Esophagus squamous epithelium (tissue), 5 donors: ENCODE results near the gene SLC28A1. TPM values are rescaled to one million over a fixed set of nuclear protein-coding genes. Genes with fewer than 3 reads are reported as not detected.

Experiments
- DNase-seq: peaks from one replicate; lab custom pipeline; 2025; lab: John Stamatoyannopoulos, UW
- H3K27ac ChIP-seq, 4 donors: fragments of 200-600 bp; sonication (generic); one replicate each; pipeline ENCODE4 v1.5.1; 2016 to 2019; ENCODE audit warnings: mild to moderate bottlenecking in 1 of 4
- H3K27me3 ChIP-seq, 4 donors: fragments of 200-600 bp; sonication (generic); 1 replicate in 3 of 4; 2 replicates in 1 of 4; pipeline versions ENCODE4 v1.5.1 to v1.6.0; 2017 to 2021; ENCODE audit warnings: antibody characterized with exemption in 1 of 4
- H3K36me3 ChIP-seq, 3 donors: fragments of 200-600 bp; sonication (generic); one replicate each; pipeline ENCODE4 v1.5.1; 2016 to 2019
- H3K4me1 ChIP-seq, 3 donors: fragments of 200-600 bp; sonication (generic); one replicate each; pipeline ENCODE4 v1.5.1; 2017 to 2019
- H3K4me3 ChIP-seq, 4 donors: fragments of 200-600 bp; sonication (generic); 1 replicate in 3 of 4; 2 replicates in 1 of 4; pipeline ENCODE4 v1.5.1; 2016 to 2019; ENCODE audit warnings: mild to moderate bottlenecking in 2 of 4, moderate library complexity in 1 of 4
- H3K9me3 ChIP-seq, 3 donors: fragments of 200-600 bp; sonication (generic); one replicate each; pipeline ENCODE4 v1.5.1; 2016 to 2019
- POLR2A ChIP-seq, 4 donors: fragments of 450-650 bp; IDR thresholded peaks; one replicate each; pipeline ENCODE4 v1.6.1; 2017; ENCODE audit warnings: antibody characterized with exemption in 4 of 4, mild to moderate bottlenecking in 4 of 4, moderate library complexity in 3 of 4
- WGBS, 2 donors: methylation state at CpG; one replicate each; pipeline ENCODE4 v1.1.5; 2018; 5-methylcytosine and 5-hydroxymethylcytosine counted together
- intact Hi-C: fragments of 100-400 bp; cut with DNase I; formaldehyde crosslinking; loops from one replicate; pipeline ENCODE4 v1.15.0; 2022
- total RNA-seq, 4 donors: library from RNA; depleted of rRNA; stranded (reverse); fragments of >200 nt; gene quantifications; one replicate each; pipeline ENCODE4 v1.1.0, GENCODE V29; 2016
- TF ChIP-seq, protein P1 (sequence below), 6 experiments: fragments of 450-650 bp in 4 of 6; fragments of 200-600 bp in 2 of 6; sonication (generic) in 2 of 6; IDR thresholded peaks; one replicate each; pipeline ENCODE4 v1.5.1; 2016 to 2019; ENCODE audit warnings: antibody characterized with exemption in 6 of 6, mild to moderate bottlenecking in 4 of 6, moderate library complexity in 4 of 6
- donor health status: DM: yes; HTN: yes; CAD: no.

The SLC28A1 gene
- total RNA-seq, 4 donors from 2014 or later = not detected

DNA sequence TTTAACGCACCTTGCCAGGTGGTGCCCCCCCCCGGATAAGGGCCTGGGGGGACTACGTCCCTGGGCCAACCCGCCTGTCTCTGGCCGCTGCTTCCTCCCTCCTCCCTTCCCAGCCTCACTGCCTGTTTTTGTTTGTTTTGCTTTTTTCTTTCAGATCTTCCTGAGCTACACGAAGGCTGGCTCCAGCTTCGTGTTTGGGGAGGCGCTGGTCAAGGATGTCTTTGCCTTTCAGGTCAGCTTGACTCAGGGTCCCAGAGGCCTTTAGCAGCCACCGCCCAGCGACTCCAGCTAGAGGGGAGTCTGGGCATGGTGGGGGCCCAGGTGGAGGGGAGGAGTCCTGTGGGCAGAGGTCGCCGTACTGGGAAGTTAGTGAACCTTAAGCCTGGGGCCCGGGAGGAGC, 24.1 kb downstream of the SLC28A1 start:
- Histone ChIP-seq H3K4me3 (no peak overlapping the region), H3K4me1 (peaks cover 13 to 61% (median 29%) of the 10 kb centered on the region in 3 donors), H3K27me3 (no peaks in the 10 kb centered on the region), H3K9me3 (no peaks in the 10 kb centered on the region), H3K36me3 (no peaks in the 10 kb centered on the region), H3K27ac (no peak overlapping the region)
- no peak for DNase-seq
- TF ChIP-seq POLR2A (IDR thresholded peaks at IDR 0.05) = no peak
- TF ChIP-seq, protein P1, sequence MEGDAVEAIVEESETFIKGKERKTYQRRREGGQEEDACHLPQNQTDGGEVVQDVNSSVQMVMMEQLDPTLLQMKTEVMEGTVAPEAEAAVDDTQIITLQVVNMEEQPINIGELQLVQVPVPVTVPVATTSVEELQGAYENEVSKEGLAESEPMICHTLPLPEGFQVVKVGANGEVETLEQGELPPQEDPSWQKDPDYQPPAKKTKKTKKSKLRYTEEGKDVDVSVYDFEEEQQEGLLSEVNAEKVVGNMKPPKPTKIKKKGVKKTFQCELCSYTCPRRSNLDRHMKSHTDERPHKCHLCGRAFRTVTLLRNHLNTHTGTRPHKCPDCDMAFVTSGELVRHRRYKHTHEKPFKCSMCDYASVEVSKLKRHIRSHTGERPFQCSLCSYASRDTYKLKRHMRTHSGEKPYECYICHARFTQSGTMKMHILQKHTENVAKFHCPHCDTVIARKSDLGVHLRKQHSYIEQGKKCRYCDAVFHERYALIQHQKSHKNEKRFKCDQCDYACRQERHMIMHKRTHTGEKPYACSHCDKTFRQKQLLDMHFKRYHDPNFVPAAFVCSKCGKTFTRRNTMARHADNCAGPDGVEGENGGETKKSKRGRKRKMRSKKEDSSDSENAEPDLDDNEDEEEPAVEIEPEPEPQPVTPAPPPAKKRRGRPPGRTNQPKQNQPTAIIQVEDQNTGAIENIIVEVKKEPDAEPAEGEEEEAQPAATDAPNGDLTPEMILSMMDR (IDR thresholded peaks at IDR 0.05) = no peak
- 49 to 51% methylated on average over 6 to 13 of the region's 13 CpGs for WGBS, 2 donors
- intact Hi-C loops = no loop called here

DNA sequence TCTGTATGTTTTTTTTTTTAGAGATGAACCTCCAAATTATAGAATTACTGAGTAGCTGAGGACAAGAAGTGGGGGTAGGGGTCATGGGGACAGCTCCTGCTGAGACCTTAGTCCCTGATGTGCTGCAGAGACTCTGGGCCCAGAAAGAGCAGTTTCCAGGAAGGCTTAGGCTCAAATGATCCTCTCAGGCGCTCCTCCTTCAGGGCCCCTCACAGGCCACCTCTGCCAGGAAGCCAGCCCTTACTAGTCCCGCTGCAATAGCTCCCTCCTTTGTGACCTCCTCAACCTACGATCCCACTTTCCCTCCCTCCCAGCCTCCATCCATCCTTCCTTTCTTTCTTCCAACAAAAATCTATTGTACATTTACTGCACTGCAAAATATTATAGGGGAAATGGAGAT, 24.6 kb downstream of the SLC28A1 start:
- TF ChIP-seq POLR2A (IDR thresholded peaks at IDR 0.05) = no peak
- TF ChIP-seq, protein P1 (IDR thresholded peaks at IDR 0.05) = no peak
- no peaks in the 10 kb centered on the region for H3K27me3 ChIP-seq
- H3K4me3 ChIP-seq = no peak overlapping the region
- H3K4me1 ChIP-seq = peaks cover 13 to 62% (median 29%) of the 10 kb centered on the region in 3 donors
- H3K36me3 ChIP-seq = no peaks in the 10 kb centered on the region
- no peak for DNase-seq
- H3K9me3 ChIP-seq = no peaks in the 10 kb centered on the region
- WGBS, 2 donors = 80 to 91% methylated on average over 3 of the region's 3 CpGs
- intact Hi-C loops = no loop called here
- H3K27ac ChIP-seq = no peak overlapping the region

- Histone ChIP-seq H3K4me1 (peaks cover 18 to 62% (median 33%) of the 10 kb centered on the region in 3 donors), H3K27me3 (no peaks in the 10 kb centered on the region), H3K9me3 (no peaks in the 10 kb centered on the region), H3K27ac (no peak overlapping the region), H3K36me3 (no peaks in the 10 kb centered on the region), H3K4me3 (no peak overlapping the region)
- intact Hi-C loops = no loop called here
- no peak for DNase-seq
- 56 to 78% methylated on average over 2 to 3 of the region's 4 CpGs for WGBS, 2 donors
- TF ChIP-seq POLR2A (IDR thresholded peaks at IDR 0.05) = no peak
- TF ChIP-seq, protein P1 (IDR thresholded peaks at IDR 0.05) = no peak
These were observed 25.3 kb downstream of the SLC28A1 start for GRCh38 chr15:84909782-84910181.

DNA sequence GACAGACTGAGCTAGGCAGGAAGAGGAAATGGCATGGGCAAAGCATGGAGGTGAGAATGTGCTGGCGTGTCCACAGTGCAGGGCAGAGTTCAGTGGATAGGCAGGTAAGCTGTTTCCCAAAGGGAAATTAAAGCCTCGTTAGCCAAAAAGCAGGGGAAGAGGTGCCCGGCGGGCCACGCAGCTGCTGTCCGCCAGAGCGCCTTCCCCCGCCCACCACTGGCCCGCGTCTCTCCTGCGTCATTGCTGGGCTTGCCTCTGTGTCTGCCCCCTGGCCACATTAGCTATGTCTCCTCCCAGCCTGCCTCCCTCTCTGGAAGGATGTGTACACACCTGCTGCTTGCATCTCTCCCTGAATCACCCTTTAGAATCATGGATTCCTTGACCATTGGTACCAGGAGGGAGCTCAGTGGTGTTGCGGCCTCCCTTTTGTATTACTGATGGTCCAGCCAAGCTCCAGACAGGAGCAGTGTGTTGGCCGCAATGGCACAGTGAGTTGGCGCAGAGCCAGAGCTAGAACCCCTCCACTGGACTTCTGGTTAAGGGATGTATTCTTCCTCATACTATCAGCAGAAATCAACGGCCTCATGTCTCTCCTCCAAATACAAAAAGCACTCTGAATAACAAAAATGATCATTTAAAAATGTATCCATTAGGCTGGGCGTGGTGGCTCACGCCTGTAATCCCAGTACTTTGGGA, 26.6 kb downstream of the SLC28A1 start:
- H3K9me3 ChIP-seq = no peaks in the 10 kb centered on the region
- WGBS, 2 donors = 74 to 80% methylated on average over 14 to 15 of the region's 17 CpGs
- H3K4me1 ChIP-seq = peaks cover 23 to 62% (median 34%) of the 10 kb centered on the region in 3 donors
- no peak overlapping the region for H3K4me3 ChIP-seq
- peak overlapping the region in 2 of 4 donors; percentile 59 to 71 for H3K27ac ChIP-seq
- no peaks in the 10 kb centered on the region for H3K36me3 ChIP-seq
- intact Hi-C loops = no loop called here
- no peak for TF ChIP-seq POLR2A (IDR thresholded peaks at IDR 0.05)
- TF ChIP-seq, protein P1 (IDR thresholded peaks at IDR 0.05) = no peak
- no peak for DNase-seq
- H3K27me3 ChIP-seq = no peaks in the 10 kb centered on the region

GRCh38 chr15:84911879-84912660, 27.6 kb downstream of the SLC28A1 start:
- 25 to 42% methylated on average over 5 to 6 of the region's 6 CpGs for WGBS, 2 donors
- Histone ChIP-seq H3K36me3 (no peaks in the 10 kb centered on the region), H3K27ac (peak overlapping the region; percentile 67 to 82 (median 74)), H3K4me1 (peaks cover 23 to 62% (median 34%) of the 10 kb centered on the region in 3 donors), H3K4me3 (no peak overlapping the region), H3K27me3 (no peaks in the 10 kb centered on the region), H3K9me3 (no peaks in the 10 kb centered on the region)
- TF ChIP-seq POLR2A (IDR thresholded peaks at IDR 0.05) = no peak
- TF ChIP-seq, protein P1 (IDR thresholded peaks at IDR 0.05) = no peak
- intact Hi-C loops = no loop called here
- no peak for DNase-seq
